ENCODE measurements around the gene LPGAT1. TPM values are rescaled to one million over a fixed set of nuclear protein-coding genes. Genes with fewer than 3 reads are reported as not detected.

The LPGAT1 gene
- total RNA-seq, 1 experiment from 2014 or later: 50.6 TPM

DNA sequence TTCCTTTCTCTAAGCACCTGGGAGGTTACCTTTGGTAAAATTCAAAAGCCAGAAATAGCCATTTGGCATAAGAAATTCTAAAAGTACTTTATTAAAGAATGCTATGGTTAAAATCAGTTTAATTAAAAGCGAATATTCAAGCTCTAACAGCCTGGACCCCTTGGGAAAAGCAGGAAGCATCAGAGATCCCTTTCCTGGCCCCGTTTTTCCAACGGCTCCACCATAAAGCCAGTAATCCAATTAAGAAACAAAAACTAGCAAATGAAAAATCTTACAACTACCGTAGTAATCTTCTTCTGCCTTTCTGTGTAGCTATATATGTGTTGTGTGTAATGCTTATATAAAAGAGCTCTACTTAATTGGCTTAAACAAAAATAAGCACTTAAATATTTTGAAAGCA, 121.6 kb downstream of the LPGAT1 start:
- Histone ChIP-seq H2AFZ (ENCODE audit: low read depth, low read length, poor library complexity, severe bottlenecking) (no peak overlapping the region), H3K4me2 (ENCODE audit: low read length) (no peak overlapping the region), H3K9me2 (ENCODE audit: insufficient read depth) (no peaks in the 10 kb centered on the region), H3K9me3 (ENCODE audit: control insufficient read depth in 1 of 2, insufficient read depth in 1 of 2, low read depth in 1 of 2, low read length in 2 of 2) (no peaks in the 10 kb centered on the region), H3K79me2 (ENCODE audit: insufficient read depth, low read length) (no peaks in the 10 kb centered on the region), H3K4me1 (ENCODE audit: control insufficient read depth in 1 of 2, insufficient read depth in 2 of 2, low read length in 2 of 2) (no peaks in the 10 kb centered on the region), H3K9ac (ENCODE audit: low read length) (no peak overlapping the region), H3K27ac (ENCODE audit: low read depth, low read length) (no peak overlapping the region), H4K20me1 (ENCODE audit: insufficient read depth) (no peaks in the 10 kb centered on the region), H3K4me3 (replicated peaks in 1 of 2; ENCODE audit: low read depth in 1 of 2, low read length in 2 of 2) (no peak overlapping the region), H3K27me3 (ENCODE audit: insufficient read depth, low read length) (no peaks in the 10 kb centered on the region), H3K36me3 (ENCODE audit: control insufficient read depth in 1 of 2, insufficient read depth in 2 of 2, low read length in 2 of 2) (no peaks in the 10 kb centered on the region)
- ATAC-seq (no peak), DNase-seq (ENCODE audit: low read depth, low spot score) (no peak)
- TF ChIP-seq EZH2phosphoT487 (IDR thresholded peaks at IDR 0.05; ENCODE audit: borderline replicate concordance) (no peak), YY1 (IDR thresholded peaks at IDR 0.05; ENCODE audit: extremely low read depth, insufficient replicate concordance, low read depth, low read length) (no peak), EZH2 (IDR thresholded peaks at IDR 0.05) (no peak), SIN3A (IDR thresholded peaks at IDR 0.05; ENCODE audit: low read depth) (no peak), FOSL1 (IDR thresholded peaks at IDR 0.05; ENCODE audit: low read depth) (no peak), ZNF274 (IDR thresholded peaks at IDR 0.05; ENCODE audit: low read depth, low read length) (no peak), MAX (IDR thresholded peaks at IDR 0.05) (no peak)
- POLR2A ChIA-PET: no interaction called here
- CTCF ChIA-PET: interaction anchor here (1.4 kb wide), 1 partner anchor 11 kb away, joined by 8 read pairs; no protein-coding TSS in a partner anchor
- RAD21 ChIA-PET (ENCODE audit: low non-redundant PET in 1 of 2, low total read pairs in 2 of 2, uncharacterized antibody in 2 of 2, unreplicated experiment in 2 of 2): no interaction called here
- intact Hi-C loops (cut with micrococcal nuclease): no loop called here
- BruUV-seq (replicated peaks): no TSS peak

- Histone ChIP-seq H3K27ac (ENCODE audit: low read depth, low read length) (no peak overlapping the region), H3K36me3 (ENCODE audit: control insufficient read depth in 1 of 2, insufficient read depth in 2 of 2, low read length in 2 of 2) (no peaks in the 10 kb centered on the region), H3K4me2 (ENCODE audit: low read length) (no peak overlapping the region), H2AFZ (ENCODE audit: low read depth, low read length, poor library complexity, severe bottlenecking) (no peak overlapping the region), H3K27me3 (ENCODE audit: insufficient read depth, low read length) (no peaks in the 10 kb centered on the region), H3K4me1 (ENCODE audit: control insufficient read depth in 1 of 2, insufficient read depth in 2 of 2, low read length in 2 of 2) (no peaks in the 10 kb centered on the region), H3K9me2 (ENCODE audit: insufficient read depth) (no peaks in the 10 kb centered on the region), H3K9ac (ENCODE audit: low read length) (no peak overlapping the region), H3K9me3 (ENCODE audit: control insufficient read depth in 1 of 2, insufficient read depth in 1 of 2, low read depth in 1 of 2, low read length in 2 of 2) (no peaks in the 10 kb centered on the region), H4K20me1 (ENCODE audit: insufficient read depth) (no peaks in the 10 kb centered on the region), H3K79me2 (ENCODE audit: insufficient read depth, low read length) (no peaks in the 10 kb centered on the region), H3K4me3 (replicated peaks in 1 of 2; ENCODE audit: low read depth in 1 of 2, low read length in 2 of 2) (no peak overlapping the region)
- BruUV-seq (replicated peaks): no TSS peak
- DNase-seq (ENCODE audit: low read depth, low spot score): no peak
- RAD21 ChIA-PET (ENCODE audit: low non-redundant PET in 1 of 2, low total read pairs in 2 of 2, uncharacterized antibody in 2 of 2, unreplicated experiment in 2 of 2): no interaction called here
- ATAC-seq: no peak
- intact Hi-C loops (cut with micrococcal nuclease): no loop called here
- POLR2A ChIA-PET: interaction anchor here (1.2 kb wide), 1 partner anchor 9 kb away, joined by 3 read pairs; no protein-coding TSS in a partner anchor
- CTCF ChIA-PET: interaction anchor here (1.4 kb wide), 1 partner anchor 10 kb away, joined by 8 read pairs; no protein-coding TSS in a partner anchor
- TF ChIP-seq ELF1 (IDR thresholded peaks at IDR 0.05; ENCODE audit: borderline replicate concordance, low read depth) (no peak), ZNF274 (IDR thresholded peaks at IDR 0.05; ENCODE audit: low read depth, low read length) (no peak), JUND (IDR thresholded peaks at IDR 0.05) (no peak), RAD21 (IDR thresholded peaks at IDR 0.05; ENCODE audit: low read depth) (no peak), ZFX (IDR thresholded peaks at IDR 0.05) (no peak), EZH2 (IDR thresholded peaks at IDR 0.05) (no peak), MAX (IDR thresholded peaks at IDR 0.05) (no peak), SIN3A (IDR thresholded peaks at IDR 0.05; ENCODE audit: low read depth) (no peak), CBX3 (IDR thresholded peaks at IDR 0.05; ENCODE audit: low read depth) (no peak), FOSL1 (IDR thresholded peaks at IDR 0.05; ENCODE audit: low read depth) (no peak), YY1 (IDR thresholded peaks at IDR 0.05; ENCODE audit: extremely low read depth, insufficient replicate concordance, low read depth, low read length) (no peak)
- TF ChIP-seq, protein P1, sequence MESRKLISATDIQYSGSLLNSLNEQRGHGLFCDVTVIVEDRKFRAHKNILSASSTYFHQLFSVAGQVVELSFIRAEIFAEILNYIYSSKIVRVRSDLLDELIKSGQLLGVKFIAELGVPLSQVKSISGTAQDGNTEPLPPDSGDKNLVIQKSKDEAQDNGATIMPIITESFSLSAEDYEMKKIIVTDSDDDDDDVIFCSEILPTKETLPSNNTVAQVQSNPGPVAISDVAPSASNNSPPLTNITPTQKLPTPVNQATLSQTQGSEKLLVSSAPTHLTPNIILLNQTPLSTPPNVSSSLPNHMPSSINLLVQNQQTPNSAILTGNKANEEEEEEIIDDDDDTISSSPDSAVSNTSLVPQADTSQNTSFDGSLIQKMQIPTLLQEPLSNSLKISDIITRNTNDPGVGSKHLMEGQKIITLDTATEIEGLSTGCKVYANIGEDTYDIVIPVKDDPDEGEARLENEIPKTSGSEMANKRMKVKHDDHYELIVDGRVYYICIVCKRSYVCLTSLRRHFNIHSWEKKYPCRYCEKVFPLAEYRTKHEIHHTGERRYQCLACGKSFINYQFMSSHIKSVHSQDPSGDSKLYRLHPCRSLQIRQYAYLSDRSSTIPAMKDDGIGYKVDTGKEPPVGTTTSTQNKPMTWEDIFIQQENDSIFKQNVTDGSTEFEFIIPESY (IDR thresholded peaks at IDR 0.05; ENCODE audit: extremely low read depth, insufficient replicate concordance, low read length): no peak
- TF ChIP-seq, protein P2, sequence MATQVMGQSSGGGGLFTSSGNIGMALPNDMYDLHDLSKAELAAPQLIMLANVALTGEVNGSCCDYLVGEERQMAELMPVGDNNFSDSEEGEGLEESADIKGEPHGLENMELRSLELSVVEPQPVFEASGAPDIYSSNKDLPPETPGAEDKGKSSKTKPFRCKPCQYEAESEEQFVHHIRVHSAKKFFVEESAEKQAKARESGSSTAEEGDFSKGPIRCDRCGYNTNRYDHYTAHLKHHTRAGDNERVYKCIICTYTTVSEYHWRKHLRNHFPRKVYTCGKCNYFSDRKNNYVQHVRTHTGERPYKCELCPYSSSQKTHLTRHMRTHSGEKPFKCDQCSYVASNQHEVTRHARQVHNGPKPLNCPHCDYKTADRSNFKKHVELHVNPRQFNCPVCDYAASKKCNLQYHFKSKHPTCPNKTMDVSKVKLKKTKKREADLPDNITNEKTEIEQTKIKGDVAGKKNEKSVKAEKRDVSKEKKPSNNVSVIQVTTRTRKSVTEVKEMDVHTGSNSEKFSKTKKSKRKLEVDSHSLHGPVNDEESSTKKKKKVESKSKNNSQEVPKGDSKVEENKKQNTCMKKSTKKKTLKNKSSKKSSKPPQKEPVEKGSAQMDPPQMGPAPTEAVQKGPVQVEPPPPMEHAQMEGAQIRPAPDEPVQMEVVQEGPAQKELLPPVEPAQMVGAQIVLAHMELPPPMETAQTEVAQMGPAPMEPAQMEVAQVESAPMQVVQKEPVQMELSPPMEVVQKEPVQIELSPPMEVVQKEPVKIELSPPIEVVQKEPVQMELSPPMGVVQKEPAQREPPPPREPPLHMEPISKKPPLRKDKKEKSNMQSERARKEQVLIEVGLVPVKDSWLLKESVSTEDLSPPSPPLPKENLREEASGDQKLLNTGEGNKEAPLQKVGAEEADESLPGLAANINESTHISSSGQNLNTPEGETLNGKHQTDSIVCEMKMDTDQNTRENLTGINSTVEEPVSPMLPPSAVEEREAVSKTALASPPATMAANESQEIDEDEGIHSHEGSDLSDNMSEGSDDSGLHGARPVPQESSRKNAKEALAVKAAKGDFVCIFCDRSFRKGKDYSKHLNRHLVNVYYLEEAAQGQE (IDR thresholded peaks at IDR 0.05; ENCODE audit: low read depth): no peak
Measured at GRCh38 chr1:211708006-211708405, 122.6 kb downstream of the LPGAT1 start.

Measured in HCT116 (cell line).